ENCODE data around the gene RNF121.

RNF121 gene

DNA sequence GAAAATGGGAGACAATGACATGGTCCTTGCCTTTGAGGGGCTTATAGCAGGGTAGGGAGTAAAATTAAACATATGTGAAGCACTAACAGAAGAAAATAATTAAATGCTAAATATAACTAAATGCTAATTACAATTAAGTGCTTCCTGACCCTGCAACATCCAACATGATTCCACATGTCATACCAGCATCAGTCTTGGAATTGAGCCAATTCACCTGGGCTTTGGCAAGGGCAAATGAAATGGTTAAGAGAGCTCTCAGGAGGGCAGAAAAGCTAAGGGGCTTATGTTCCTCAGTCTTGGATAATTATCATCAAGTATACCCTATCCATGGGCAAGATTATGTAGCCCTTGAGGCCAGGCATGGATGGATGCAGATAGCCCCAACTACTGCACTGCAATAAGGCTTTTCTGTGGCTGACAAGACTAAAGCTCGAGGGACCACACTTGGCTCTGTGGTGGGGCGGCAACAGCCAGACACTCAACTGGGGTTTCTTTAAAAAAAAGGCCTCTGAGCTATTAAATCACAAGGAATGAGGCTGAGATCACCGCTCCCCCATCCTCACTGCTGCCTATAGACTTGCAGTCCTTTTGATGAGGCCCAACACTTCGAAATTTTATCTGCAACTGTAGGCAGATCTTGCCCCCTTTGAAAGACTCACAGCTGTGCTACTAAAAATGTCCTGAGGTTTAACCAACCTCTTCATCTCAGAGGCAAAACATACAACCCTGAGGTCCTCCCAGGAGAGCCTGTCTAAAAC lies 108.9 kb downstream of the RNF121 start:
- DNase-seq (ENCODE audit: low read depth) = no peak

- DNase-seq (ENCODE audit: low read depth) = no peak
These were observed 109.6 kb downstream of the RNF121 start for GRCh38 chr11:72038491-72038890.

DNA sequence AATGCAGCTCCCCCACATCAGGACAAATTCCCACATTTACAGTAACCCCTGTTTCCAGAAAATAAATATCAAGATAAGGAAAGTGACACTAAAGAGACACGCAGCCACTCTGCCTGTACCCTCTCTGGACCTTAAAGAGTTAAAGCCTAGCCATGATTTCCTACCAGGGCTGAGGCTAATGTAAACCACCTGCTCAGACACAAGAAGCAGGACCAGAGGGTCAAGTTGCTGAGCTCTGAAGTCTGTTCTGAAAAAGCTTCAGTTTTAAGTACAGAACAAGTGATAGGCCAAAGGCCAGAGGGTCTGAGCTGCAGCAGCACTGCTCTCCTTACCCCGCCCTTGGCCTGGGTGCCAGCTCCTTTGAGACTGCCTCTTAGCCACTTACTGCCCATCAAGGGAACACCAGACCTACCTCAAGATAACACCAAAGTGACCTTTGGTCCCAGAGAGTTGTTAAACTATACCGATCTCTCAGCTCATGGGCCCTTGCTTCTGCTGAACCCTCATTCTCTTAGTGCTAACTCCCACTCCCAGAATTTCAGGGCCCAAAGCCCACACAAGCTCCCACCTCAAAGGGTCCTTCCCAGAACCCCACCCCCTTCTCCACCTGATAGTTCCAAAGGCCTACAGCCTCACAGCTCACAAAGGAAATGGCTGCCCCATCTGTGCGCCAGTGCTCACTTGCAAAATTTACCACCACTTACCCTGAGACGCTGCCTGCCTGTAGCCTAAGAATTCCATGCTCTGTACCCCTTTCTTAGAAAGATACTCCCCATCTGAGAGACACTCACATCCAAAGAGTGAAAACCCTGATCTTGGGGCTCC lies 110.4 kb downstream of the RNF121 start:
- DNase-seq (ENCODE audit: low read depth) = no peak

DNA sequence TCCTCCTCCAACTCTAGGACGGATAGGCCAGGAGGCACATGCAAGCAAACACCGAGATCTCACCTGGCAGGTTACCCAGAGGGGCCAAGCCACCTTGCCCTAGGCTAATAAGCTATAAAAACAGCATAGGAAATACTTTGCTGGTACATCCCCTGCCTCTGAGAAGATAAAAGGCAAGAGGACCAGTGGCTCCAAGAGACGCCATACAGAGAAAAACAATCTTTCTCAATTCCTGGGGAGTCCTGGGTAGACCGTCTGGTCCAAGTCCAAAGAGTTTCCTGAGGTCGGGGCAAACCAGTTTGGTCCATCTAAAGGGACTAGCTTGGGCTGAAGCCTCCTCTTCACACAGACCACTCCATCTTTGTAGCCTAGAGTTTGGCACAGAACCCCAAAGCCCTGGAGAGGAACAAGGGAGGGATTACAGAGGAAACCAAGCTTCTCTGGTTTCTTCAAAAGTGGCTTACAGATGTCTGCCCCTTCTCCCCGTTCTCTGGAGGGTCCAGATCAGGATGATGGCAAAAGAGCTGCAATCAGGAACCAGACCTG lies 111.1 kb downstream of the RNF121 start:
- no peak for DNase-seq (ENCODE audit: low read depth)

- peak; percentile 76 for DNase-seq (ENCODE audit: low read depth)
These were observed 111.9 kb downstream of the RNF121 start for GRCh38 chr11:72040491-72041363.

DNA sequence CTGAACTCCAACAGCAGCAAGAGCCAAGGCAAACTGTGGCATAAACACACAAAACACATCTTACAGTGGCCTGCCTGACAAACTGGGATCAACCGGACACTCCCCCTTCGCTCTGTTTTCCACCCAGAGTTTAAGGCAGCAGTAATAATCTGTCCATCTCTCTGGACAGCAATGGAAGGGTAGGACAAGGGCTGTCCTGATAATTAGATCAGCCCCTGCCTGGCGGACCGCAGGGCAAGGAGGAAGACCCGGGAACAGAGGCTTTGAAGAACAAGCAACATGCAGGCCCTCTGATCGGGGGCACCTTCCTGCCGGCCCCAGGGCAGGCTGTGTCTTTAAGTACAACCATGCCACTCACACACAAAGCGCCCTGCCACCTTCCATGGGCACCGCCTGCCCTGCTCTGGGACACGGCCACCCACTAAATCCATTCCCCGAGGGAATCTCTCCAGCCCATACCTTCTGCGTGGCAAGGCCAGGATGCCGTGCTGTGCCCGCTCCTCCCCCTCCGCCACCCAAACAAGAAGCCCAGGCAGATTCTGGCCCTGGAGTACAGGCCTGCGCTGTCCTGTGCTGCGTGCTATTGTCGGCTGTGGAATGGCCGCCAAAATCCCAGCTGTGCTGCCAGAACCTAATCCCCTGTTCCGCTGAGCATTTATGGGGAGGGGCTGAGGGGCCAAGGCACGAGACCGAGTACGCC lies 112.7 kb downstream of the RNF121 start:
- no peak for DNase-seq (ENCODE audit: low read depth)

DNA sequence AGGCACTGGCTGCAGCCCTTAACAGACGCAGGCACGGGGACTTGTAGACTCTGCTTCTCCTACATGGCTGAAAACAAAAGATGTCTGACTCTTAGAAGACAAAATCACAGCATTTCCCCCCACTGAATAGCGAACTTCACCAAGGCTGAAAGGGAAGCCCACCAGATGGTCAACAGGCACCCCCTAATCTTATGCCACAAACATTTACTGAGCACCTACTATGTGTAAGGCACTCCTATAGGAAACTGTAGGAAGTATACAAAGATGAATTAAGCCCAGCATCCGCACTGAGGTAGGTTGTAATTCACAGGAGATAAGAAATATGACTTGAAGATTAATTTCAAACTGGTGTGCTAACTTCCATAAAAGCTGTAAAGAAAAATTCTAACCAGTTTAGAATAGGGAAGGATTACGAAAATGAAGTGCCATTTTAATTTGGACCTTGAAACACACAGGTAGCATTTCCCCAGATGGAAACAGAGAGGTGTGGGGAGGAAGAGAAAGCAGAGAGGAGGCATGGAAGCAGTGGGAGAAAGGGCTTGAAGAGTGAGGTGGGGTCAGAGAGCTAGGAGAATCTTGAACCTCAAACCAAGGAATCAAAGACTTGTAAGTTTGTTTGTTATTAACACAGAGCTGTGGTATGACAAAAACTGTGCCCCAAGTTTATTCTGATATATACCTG lies 113.4 kb downstream of the RNF121 start:
- no peak for DNase-seq (ENCODE audit: low read depth)

- DNase-seq (ENCODE audit: low read depth) = no peak
These were observed 117.0 kb downstream of the RNF121 start for GRCh38 chr11:72045849-72046248.

Measured in HS-5 (cell line).